Upper lobe of right lung (tissue), 1 donor: Measurements from ENCODE around the gene RGS6. TPM values are rescaled to one million over a fixed set of nuclear protein-coding genes. Genes with fewer than 3 reads are reported as not detected.

Experiments used
- ATAC-seq: fragments of 200-7000 bp; cut with Tn5 transposase; one replicate; pipeline ENCODE4 v1.9.1; 2020; ENCODE audit warnings: mild to moderate bottlenecking, moderate library complexity
- DNase-seq: peaks from one replicate; pipeline ENCODE4 v3.0.0-alpha.2; 2020
- H3K27ac ChIP-seq: fragments of 200-600 bp; one replicate; pipeline ENCODE4 v1.8.0; 2022
- H3K27me3 ChIP-seq: fragments of 200-600 bp; one replicate; pipeline ENCODE4 v1.8.0; 2022; ENCODE audit warnings: mild to moderate bottlenecking
- H3K36me3 ChIP-seq: fragments of 200-600 bp; one replicate; pipeline ENCODE4 v1.8.0; 2022
- H3K4me1 ChIP-seq: fragments of 200-600 bp; one replicate; pipeline ENCODE4 v1.8.0; 2022
- H3K4me3 ChIP-seq: fragments of 200-600 bp; one replicate; pipeline ENCODE4 v1.8.0; 2022; ENCODE audit warnings: mild to moderate bottlenecking
- H3K9me3 ChIP-seq: fragments of 200-600 bp; one replicate; pipeline ENCODE4 v1.8.0; 2022
- CTCF ChIP-seq: fragments of 200-600 bp; IDR thresholded peaks from one replicate; pipeline ENCODE4 v1.8.0; 2022; ENCODE audit warnings: antibody characterized with exemption
- intact Hi-C: fragments of 100-400 bp; cut with DNase I; formaldehyde crosslinking; loops from one replicate; pipeline ENCODE4 v1.11.0; 2022
- total RNA-seq: library from RNA; stranded (reverse); fragmentation: NEBNext Ultra II Directional; extraction: Animal tissue kit (Norgen Biotek cat#: 25700); gene quantifications from one replicate; pipeline ENCODE4 v1.2.1, GENCODE V29; 2021
- donor health status: DM: no; HTN: yes; CAD: no; lungs with severe emphysema.

Gene RGS6
- total RNA-seq, 1 donor from 2014 or later: 2.6 TPM

GRCh38 chr14:72336311-72336980 lies 404.2 kb downstream of the RGS6 start:
- no peak for DNase-seq
- H3K9me3 ChIP-seq: no peaks in the 10 kb centered on the region
- no peak for TF ChIP-seq CTCF
- no peaks in the 10 kb centered on the region for H3K4me1 ChIP-seq
- H3K36me3 ChIP-seq: no peaks in the 10 kb centered on the region
- no peak overlapping the region for H3K4me3 ChIP-seq
- intact Hi-C loops: no loop called here
- no peak for ATAC-seq
- no peaks in the 10 kb centered on the region for H3K27me3 ChIP-seq
- no peak overlapping the region for H3K27ac ChIP-seq

GRCh38 chr14:72341237-72341636 lies 409.0 kb downstream of the RGS6 start:
- ATAC-seq: no peak

GRCh38 chr14:72341686-72342085 lies 409.5 kb downstream of the RGS6 start:
- Histone ChIP-seq H3K9me3 (no peaks in the 10 kb centered on the region), H3K27ac (no peak overlapping the region), H3K36me3 (no peaks in the 10 kb centered on the region), H3K4me1 (no peaks in the 10 kb centered on the region), H3K4me3 (no peak overlapping the region), H3K27me3 (no peaks in the 10 kb centered on the region)
- TF ChIP-seq CTCF: no peak
- DNase-seq: no peak
- ATAC-seq: no peak
- intact Hi-C loops: no loop called here

More at GRCh38 chr14:72341237-72341636, 409.0 kb downstream of the RGS6 start:
- Histone ChIP-seq H3K36me3 (no peaks in the 10 kb centered on the region), H3K4me3 (no peak overlapping the region), H3K27me3 (no peaks in the 10 kb centered on the region), H3K27ac (no peak overlapping the region), H3K9me3 (no peaks in the 10 kb centered on the region), H3K4me1 (no peaks in the 10 kb centered on the region)
- no peak for DNase-seq
- no peak for TF ChIP-seq CTCF
- intact Hi-C loops: no loop called here

- TF ChIP-seq CTCF: no peak
- intact Hi-C loops: no loop called here
- DNase-seq: no peak
- Histone ChIP-seq H3K27ac (no peak overlapping the region), H3K4me3 (no peak overlapping the region), H3K36me3 (no peaks in the 10 kb centered on the region), H3K4me1 (no peaks in the 10 kb centered on the region), H3K27me3 (no peaks in the 10 kb centered on the region), H3K9me3 (no peaks in the 10 kb centered on the region)
- no peak for ATAC-seq
These were observed 414.9 kb downstream of the RGS6 start for GRCh38 chr14:72347118-72347517.

GRCh38 chr14:72350215-72350614 lies 418.0 kb downstream of the RGS6 start:
- ATAC-seq (no peak), DNase-seq (no peak)
- Histone ChIP-seq H3K9me3 (no peaks in the 10 kb centered on the region), H3K36me3 (no peaks in the 10 kb centered on the region), H3K27me3 (no peaks in the 10 kb centered on the region), H3K4me1 (no peaks in the 10 kb centered on the region), H3K27ac (no peak overlapping the region), H3K4me3 (no peak overlapping the region)
- intact Hi-C loops: no loop called here
- no peak for TF ChIP-seq CTCF

- no peaks in the 10 kb centered on the region for H3K27me3 ChIP-seq
These were observed 419.8 kb downstream of the RGS6 start for GRCh38 chr14:72352012-72352411.

More at GRCh38 chr14:72352012-72352411, 419.8 kb downstream of the RGS6 start:
- Histone ChIP-seq H3K36me3 (no peaks in the 10 kb centered on the region), H3K4me1 (no peaks in the 10 kb centered on the region), H3K9me3 (no peaks in the 10 kb centered on the region), H3K4me3 (no peak overlapping the region), H3K27ac (no peak overlapping the region)
- TF ChIP-seq CTCF: no peak
- ATAC-seq: no peak
- intact Hi-C loops: no loop called here
- no peak for DNase-seq
